ENCODE data around the gene TPST2. TPM values are rescaled to one million over a fixed set of nuclear protein-coding genes. Genes with fewer than 3 reads are reported as not detected.

The TPST2 gene
- total and polyA plus RNA-seq, 9 of the 15 experiments (the other 6 are each of a cell fraction or from before 2014, with no cell fraction given) = 14.2 to 123 (median 60.1) TPM

DNA sequence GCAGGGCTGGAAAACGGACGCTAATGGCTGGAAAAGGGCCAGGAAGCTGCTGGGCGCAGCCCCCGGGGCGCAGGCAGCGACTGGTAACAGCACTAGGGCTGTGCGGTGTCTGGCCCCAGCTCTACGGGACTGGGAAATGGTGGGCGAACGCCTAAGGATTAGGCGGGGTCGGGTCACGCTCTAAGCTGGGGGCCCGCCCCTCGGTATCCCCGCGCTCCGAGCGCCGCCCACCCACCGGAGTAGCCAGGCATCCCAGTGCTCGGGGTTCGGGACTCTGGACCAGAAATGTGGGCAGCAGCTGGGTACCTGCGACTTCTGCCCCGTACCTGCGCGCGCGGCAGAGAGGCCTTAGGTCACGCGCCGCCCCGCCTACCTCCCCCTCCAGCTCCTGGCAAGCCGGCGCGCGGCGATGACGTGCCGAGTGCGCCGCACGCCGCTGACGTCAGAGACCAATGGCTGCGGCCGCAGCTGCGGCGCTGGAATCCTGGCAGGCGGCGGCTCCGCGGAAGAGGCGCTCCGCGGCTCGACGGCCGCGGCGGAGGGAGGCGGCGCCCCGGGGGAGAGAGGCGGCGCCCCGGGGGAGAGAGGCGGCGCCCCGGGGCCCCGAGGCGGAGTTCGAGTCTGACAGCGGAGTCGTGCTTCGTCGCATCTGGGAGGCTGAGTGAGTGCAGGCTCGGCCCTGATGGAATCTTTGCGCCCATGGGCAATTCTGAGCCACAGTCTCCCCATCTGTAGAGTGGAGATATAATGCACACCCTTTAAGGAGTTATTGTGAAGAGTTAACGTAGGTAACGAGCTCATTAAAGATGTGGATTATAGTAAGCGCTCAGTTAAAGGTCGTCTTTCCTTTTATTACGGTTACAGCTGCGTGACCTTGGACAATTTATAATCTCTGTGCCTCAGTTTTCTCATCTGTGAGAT lies 106.2 kb downstream of the TPST2 start, which contains the start of the genes HPS4 and SRRD (continued):
- TF ChIP-seq, protein P1, sequence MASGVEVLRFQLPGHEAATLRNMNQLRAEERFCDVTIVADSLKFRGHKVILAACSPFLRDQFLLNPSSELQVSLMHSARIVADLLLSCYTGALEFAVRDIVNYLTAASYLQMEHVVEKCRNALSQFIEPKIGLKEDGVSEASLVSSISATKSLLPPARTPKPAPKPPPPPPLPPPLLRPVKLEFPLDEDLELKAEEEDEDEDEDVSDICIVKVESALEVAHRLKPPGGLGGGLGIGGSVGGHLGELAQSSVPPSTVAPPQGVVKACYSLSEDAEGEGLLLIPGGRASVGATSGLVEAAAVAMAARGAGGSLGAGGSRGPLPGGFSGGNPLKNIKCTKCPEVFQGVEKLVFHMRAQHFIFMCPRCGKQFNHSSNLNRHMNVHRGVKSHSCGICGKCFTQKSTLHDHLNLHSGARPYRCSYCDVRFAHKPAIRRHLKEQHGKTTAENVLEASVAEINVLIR (CRISPR knock-in tag; IDR thresholded peaks at IDR 0.05) = peak; percentile 98
- TF ChIP-seq MCM3 (IDR thresholded peaks at IDR 0.05) (no peak), LARP7 (IDR thresholded peaks at IDR 0.05) (no peak), ZNF140 (CRISPR knock-in tag; IDR thresholded peaks at IDR 0.05) (no peak), ETS2 (tag; IDR thresholded peaks at IDR 0.05; ENCODE audit: borderline replicate concordance, poor library complexity, severe bottlenecking) (no peak), FOXK1 (CRISPR knock-in tag; IDR thresholded peaks at IDR 0.05; ENCODE audit: borderline replicate concordance) (no peak), BRD4 (IDR thresholded peaks at IDR 0.05) (no peak; the same call in 1 of the 2 replicates), PTTG1 (tag; IDR thresholded peaks at IDR 0.05; ENCODE audit: low read depth) (no peak), PYGO2 (tag; IDR thresholded peaks at IDR 0.05) (no peak), SMAD3 (CRISPR knock-in tag; conservative IDR thresholded peaks at IDR 0.05) (no peak), ETV6 (IDR thresholded peaks at IDR 0.05; ENCODE audit: borderline replicate concordance in 1 of 2, low read depth in 2 of 2, low read length in 1 of 2) (no peak), ETV6 (CRISPR knock-in tag; IDR thresholded peaks at IDR 0.05; ENCODE audit: borderline replicate concordance) (no peak), EP400 (IDR thresholded peaks at IDR 0.05) (peak; percentile 84; the same call in 1 of the 2 replicates), ARNT (IDR thresholded peaks at IDR 0.05) (peak; percentile 50 to 61; a peak in 2 of 4 replicates), ELF1 (tag; IDR thresholded peaks at IDR 0.05) (no peak), SMAD4 (CRISPR knock-in tag; conservative IDR thresholded peaks at IDR 0.05) (0 out of 2 replicates have a peak, but pooled peaks have one; percentile 52)
- TF ChIP-seq, protein P2, sequence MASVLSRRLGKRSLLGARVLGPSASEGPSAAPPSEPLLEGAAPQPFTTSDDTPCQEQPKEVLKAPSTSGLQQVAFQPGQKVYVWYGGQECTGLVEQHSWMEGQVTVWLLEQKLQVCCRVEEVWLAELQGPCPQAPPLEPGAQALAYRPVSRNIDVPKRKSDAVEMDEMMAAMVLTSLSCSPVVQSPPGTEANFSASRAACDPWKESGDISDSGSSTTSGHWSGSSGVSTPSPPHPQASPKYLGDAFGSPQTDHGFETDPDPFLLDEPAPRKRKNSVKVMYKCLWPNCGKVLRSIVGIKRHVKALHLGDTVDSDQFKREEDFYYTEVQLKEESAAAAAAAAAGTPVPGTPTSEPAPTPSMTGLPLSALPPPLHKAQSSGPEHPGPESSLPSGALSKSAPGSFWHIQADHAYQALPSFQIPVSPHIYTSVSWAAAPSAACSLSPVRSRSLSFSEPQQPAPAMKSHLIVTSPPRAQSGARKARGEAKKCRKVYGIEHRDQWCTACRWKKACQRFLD (CRISPR knock-in tag; IDR thresholded peaks at IDR 0.05) = no peak
- TF ChIP-seq, protein P3, sequence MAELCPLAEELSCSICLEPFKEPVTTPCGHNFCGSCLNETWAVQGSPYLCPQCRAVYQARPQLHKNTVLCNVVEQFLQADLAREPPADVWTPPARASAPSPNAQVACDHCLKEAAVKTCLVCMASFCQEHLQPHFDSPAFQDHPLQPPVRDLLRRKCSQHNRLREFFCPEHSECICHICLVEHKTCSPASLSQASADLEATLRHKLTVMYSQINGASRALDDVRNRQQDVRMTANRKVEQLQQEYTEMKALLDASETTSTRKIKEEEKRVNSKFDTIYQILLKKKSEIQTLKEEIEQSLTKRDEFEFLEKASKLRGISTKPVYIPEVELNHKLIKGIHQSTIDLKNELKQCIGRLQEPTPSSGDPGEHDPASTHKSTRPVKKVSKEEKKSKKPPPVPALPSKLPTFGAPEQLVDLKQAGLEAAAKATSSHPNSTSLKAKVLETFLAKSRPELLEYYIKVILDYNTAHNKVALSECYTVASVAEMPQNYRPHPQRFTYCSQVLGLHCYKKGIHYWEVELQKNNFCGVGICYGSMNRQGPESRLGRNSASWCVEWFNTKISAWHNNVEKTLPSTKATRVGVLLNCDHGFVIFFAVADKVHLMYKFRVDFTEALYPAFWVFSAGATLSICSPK (IDR thresholded peaks at IDR 0.05; ENCODE audit: borderline replicate concordance) = no peak
- TF ChIP-seq, protein P4, sequence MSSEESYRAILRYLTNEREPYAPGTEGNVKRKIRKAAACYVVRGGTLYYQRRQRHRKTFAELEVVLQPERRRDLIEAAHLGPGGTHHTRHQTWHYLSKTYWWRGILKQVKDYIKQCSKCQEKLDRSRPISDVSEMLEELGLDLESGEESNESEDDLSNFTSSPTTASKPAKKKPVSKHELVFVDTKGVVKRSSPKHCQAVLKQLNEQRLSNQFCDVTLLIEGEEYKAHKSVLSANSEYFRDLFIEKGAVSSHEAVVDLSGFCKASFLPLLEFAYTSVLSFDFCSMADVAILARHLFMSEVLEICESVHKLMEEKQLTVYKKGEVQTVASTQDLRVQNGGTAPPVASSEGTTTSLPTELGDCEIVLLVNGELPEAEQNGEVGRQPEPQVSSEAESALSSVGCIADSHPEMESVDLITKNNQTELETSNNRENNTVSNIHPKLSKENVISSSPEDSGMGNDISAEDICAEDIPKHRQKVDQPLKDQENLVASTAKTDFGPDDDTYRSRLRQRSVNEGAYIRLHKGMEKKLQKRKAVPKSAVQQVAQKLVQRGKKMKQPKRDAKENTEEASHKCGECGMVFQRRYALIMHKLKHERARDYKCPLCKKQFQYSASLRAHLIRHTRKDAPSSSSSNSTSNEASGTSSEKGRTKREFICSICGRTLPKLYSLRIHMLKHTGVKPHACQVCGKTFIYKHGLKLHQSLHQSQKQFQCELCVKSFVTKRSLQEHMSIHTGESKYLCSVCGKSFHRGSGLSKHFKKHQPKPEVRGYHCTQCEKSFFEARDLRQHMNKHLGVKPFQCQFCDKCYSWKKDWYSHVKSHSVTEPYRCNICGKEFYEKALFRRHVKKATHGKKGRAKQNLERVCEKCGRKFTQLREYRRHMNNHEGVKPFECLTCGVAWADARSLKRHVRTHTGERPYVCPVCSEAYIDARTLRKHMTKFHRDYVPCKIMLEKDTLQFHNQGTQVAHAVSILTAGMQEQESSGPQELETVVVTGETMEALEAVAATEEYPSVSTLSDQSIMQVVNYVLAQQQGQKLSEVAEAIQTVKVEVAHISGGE (CRISPR knock-in tag; IDR thresholded peaks at IDR 0.05) = no peak; a peak in 1 of 6 replicates
